ENCODE results near the gene ITM2C. TPM values are rescaled to one million over a fixed set of nuclear protein-coding genes. Genes with fewer than 3 reads are reported as not detected.

ITM2C gene
- total and polyA plus RNA-seq, 2 of the 8 experiments (the other 6 are each of a cell fraction or from before 2014, with no cell fraction given): 362 to 742 TPM

GRCh38 chr2:230908595-230909191, 44.0 kb downstream of the ITM2C start:
- Histone ChIP-seq H2BK12ac (ENCODE audit: low read depth, low read length) (no peak overlapping the region), H2BK5ac (ENCODE audit: low read depth, low read length) (0 out of 2 replicates have a peak overlapping the region, but pooled peaks have one; percentile 49), H3K4ac (replicated peaks; ENCODE audit: insufficient read length, low read depth, low read length) (no peak overlapping the region), H3K4me1 (replicated peaks in 1 of 4; ENCODE audit: control insufficient read depth in 3 of 4, insufficient read depth in 4 of 4, low read length in 3 of 4) (peaks cover 2 to 17% (median 12%) of the 10 kb centered on the region in 4 experiments), H3K79me2 (ENCODE audit: control insufficient read depth in 1 of 2, insufficient read depth in 2 of 2, low read length in 2 of 2) (no peaks in the 10 kb centered on the region), H3K36me3 (ENCODE audit: control insufficient read depth in 2 of 4, insufficient read depth in 4 of 4, low read length in 3 of 4) (no peaks in the 10 kb centered on the region), H4K91ac (replicated peaks; ENCODE audit: insufficient read length, low read length) (no peak overlapping the region), H3K9ac (replicated peaks in 1 of 4; ENCODE audit: extremely low read depth in 1 of 4, low read depth in 3 of 4, low read length in 3 of 4) (no peak overlapping the region), H2AFZ (ENCODE audit: low read length) (no peak overlapping the region), H3K27ac (ENCODE audit: low read depth, low read length) (no peak overlapping the region), H3K4me3 (ENCODE audit: extremely low read depth in 1 of 4, insufficient read depth in 2 of 4, low read depth in 3 of 4, low read length in 4 of 4) (no peak overlapping the region), H2BK20ac (ENCODE audit: low read length) (no peak overlapping the region), H3K14ac (ENCODE audit: insufficient read length) (no peak overlapping the region), H2AK5ac (ENCODE audit: low read depth, low read length) (no peak overlapping the region), H3K18ac (ENCODE audit: extremely low read depth, low read length) (no peak overlapping the region), H2BK15ac (ENCODE audit: low read length) (no peak overlapping the region), H3K4me2 (ENCODE audit: insufficient read depth in 1 of 2, low read depth in 2 of 2, low read length in 2 of 2) (no peak overlapping the region), H3K23me2 (ENCODE audit: low read depth, low read length) (no peaks in the 10 kb centered on the region), H3K27me3 (replicated peaks in 1 of 4; ENCODE audit: control insufficient read depth in 3 of 4, extremely low read depth in 1 of 4, insufficient read depth in 3 of 4, low read length in 3 of 4) (peaks cover 0 to 11% (median 0%) of the 10 kb centered on the region in 4 experiments; a peak in 3 of 7 replicates), H3K56ac (replicated peaks; ENCODE audit: insufficient read length, low read depth, low read length) (no peak overlapping the region), H4K20me1 (replicated peaks in 1 of 2; ENCODE audit: control insufficient read depth in 1 of 2, insufficient read depth in 2 of 2, low read length in 2 of 2) (no peaks in the 10 kb centered on the region), H4K8ac (ENCODE audit: extremely low read depth, insufficient read depth, low read length) (no peak overlapping the region; the same call in 1 of the 2 replicates), H3K23ac (ENCODE audit: insufficient read length) (no peak overlapping the region), H2BK120ac (replicated peaks; ENCODE audit: low read depth, low read length) (no peak overlapping the region), H3K79me1 (ENCODE audit: low read depth, low read length) (no peaks in the 10 kb centered on the region), H4K5ac (ENCODE audit: insufficient read length, low read depth, low read length) (no peak overlapping the region), H3K9me3 (ENCODE audit: insufficient read depth in 2 of 2, low read depth in 1 of 2, low read length in 1 of 2) (no peaks in the 10 kb centered on the region)
- WGBS, 2 experiments (ENCODE audit: extremely low coverage in 1 of 2, insufficient coverage in 1 of 2, insufficient read length in 1 of 2, insufficient replicate concordance in 2 of 2, low coverage in 1 of 2, low lambda C conversion rate in 2 of 2, missing lambda C conversion rate in 1 of 2): 86% methylated on average over 10 of the region's 10 CpGs; no CpG with 5 or more reads in 1 of the 2 experiments
- DNase-seq (ENCODE audit: low read depth in 1 of 2, low spot score in 2 of 2) (no peak), FAIRE-seq (no peak)
- POLR2A ChIA-PET (ENCODE audit: partially characterized antibody): no interaction called here
- CTCF ChIA-PET (ENCODE audit: partially characterized antibody): interaction anchor here (0.8 to 21.7 kb wide), 6 partner anchors 13 to 84 kb away, joined by 3 to 332 read pairs (median 5); partner anchors contain the start of gene GPR55
- TF ChIP-seq MAFK (IDR thresholded peaks at IDR 0.05; ENCODE audit: low read depth, low read length) (peak; percentile 3; the same call in 1 of the 2 replicates), RBBP5 (IDR thresholded peaks at IDR 0.05; ENCODE audit: borderline replicate concordance, low read depth, low read length) (no peak)
